ENCODE measurements around the gene RNF4. TPM values are rescaled to one million over a fixed set of nuclear protein-coding genes. Genes with fewer than 3 reads are reported as not detected.
"Not testable (repeated sequence)": the region's sequence is repeated elsewhere in the genome, so short reads cannot be mapped to it uniquely, and the experiment has no call there.

RNF4 gene
- total RNA-seq, 1 experiment from 2014 or later: 92.0 TPM

GRCh38 chr4:2428496-2429213 lies 40.3 kb upstream of the RNF4 start:
- Histone ChIP-seq H4K8ac (replicated peaks; ENCODE audit: insufficient read length, low read depth, low read length) (no peak overlapping the region), H3K14ac (ENCODE audit: insufficient read depth, low read length) (no peak overlapping the region; the same call in 1 of the 2 replicates), H4K20me1 (ENCODE audit: control insufficient read depth, insufficient read depth, insufficient read length) (no peaks in the 10 kb centered on the region), H2BK120ac (ENCODE audit: low read depth, low read length, poor library complexity, severe bottlenecking) (no peak overlapping the region), H2BK20ac (ENCODE audit: low read depth, low read length, poor library complexity, severe bottlenecking) (no peak overlapping the region), H2AK5ac (ENCODE audit: insufficient read length, low read length) (no peak overlapping the region), H2BK5ac (ENCODE audit: insufficient read length, low read length) (no peak overlapping the region), H3K18ac (ENCODE audit: insufficient read length, low read depth, low read length) (no peak overlapping the region), H4K91ac (ENCODE audit: insufficient read length, low read depth, low read length) (no peak overlapping the region), H3K4ac (ENCODE audit: low read depth, low read length) (no peak overlapping the region), H2BK15ac (ENCODE audit: low read depth, low read length) (no peak overlapping the region), H3K56ac (ENCODE audit: insufficient read length, low read depth, low read length) (no peak overlapping the region), H3K9me3 (ENCODE audit: control insufficient read depth, low read depth, low read length) (no peaks in the 10 kb centered on the region), H3K4me2 (ENCODE audit: insufficient read depth, insufficient read length, low read length) (no peak overlapping the region), H3K79me2 (ENCODE audit: insufficient read depth, low read length) (no peaks in the 10 kb centered on the region), H3K79me1 (ENCODE audit: insufficient read depth, low read depth, low read length, poor library complexity, severe bottlenecking) (no peaks in the 10 kb centered on the region), H3K27me3 (ENCODE audit: insufficient read depth, low read length) (no peaks in the 10 kb centered on the region), H3K23ac (ENCODE audit: insufficient read length, low read depth, low read length) (no peak overlapping the region), H3K23me2 (ENCODE audit: insufficient read length, low read depth, low read length, poor library complexity, severe bottlenecking) (no peaks in the 10 kb centered on the region), H4K5ac (ENCODE audit: insufficient read length, low read depth, low read length) (no peak overlapping the region), H3T11ph (ENCODE audit: low read length) (no peak overlapping the region), H3K4me1 (ENCODE audit: insufficient read depth, low read length) (no peaks in the 10 kb centered on the region), H3K27ac (ENCODE audit: insufficient read length, low read depth, low read length) (no peak overlapping the region), H3K9ac (ENCODE audit: extremely low read depth, insufficient read length, low read length) (no peak overlapping the region), H2AFZ (ENCODE audit: low read length) (no peak overlapping the region), H2BK12ac (ENCODE audit: insufficient read length, low read depth, low read length) (no peak overlapping the region)
- H3K27ac Mint-ChIP-seq: no peak overlapping the region; a peak in 1 of 7 replicates
- TF ChIP-seq CTCF (conservative IDR thresholded peaks at IDR 0.05): no peak
- no peaks in the 10 kb centered on the region; a peak in 1 of 5 replicates for H3K9me3 Mint-ChIP-seq
- H3K4me1 Mint-ChIP-seq: peaks cover 0 to 2% of the 10 kb centered on the region in 2 experiments; a peak in 2 of 4 replicates
- peaks cover 2% of the 10 kb centered on the region; the same call in 1 of the 2 replicates for H3K27me3 Mint-ChIP-seq (ENCODE audit: low read depth)
- no peaks in the 10 kb centered on the region for H3K36me3 Mint-ChIP-seq (ENCODE audit: insufficient read depth in 1 of 3, low read depth in 3 of 3)
- peak; percentile 25 for DNase-seq
- WGBS (ENCODE audit: extremely low coverage, insufficient read length, low lambda C conversion rate): no CpG with 5 or more reads among the region's 25 CpGs
- H3K4me3 Mint-ChIP-seq: no peak overlapping the region

GRCh38 chr4:2429945-2430757 lies 38.8 kb upstream of the RNF4 start:
- H2BK120ac ChIP-seq (ENCODE audit: low read depth, low read length, poor library complexity, severe bottlenecking); H3K9me3 Mint-ChIP-seq; H3K4me3 Mint-ChIP-seq; H3K36me3 Mint-ChIP-seq (ENCODE audit: insufficient read depth in 1 of 3, low read depth in 3 of 3); H2BK15ac ChIP-seq (ENCODE audit: low read depth, low read length); H4K91ac ChIP-seq (ENCODE audit: insufficient read length, low read depth, low read length); H3K9ac ChIP-seq (ENCODE audit: extremely low read depth, insufficient read length, low read length); H3K4ac ChIP-seq (ENCODE audit: low read depth, low read length); H3K56ac ChIP-seq (ENCODE audit: insufficient read length, low read depth, low read length); H3K79me1 ChIP-seq (ENCODE audit: insufficient read depth, low read depth, low read length, poor library complexity, severe bottlenecking); H3K27me3 Mint-ChIP-seq (ENCODE audit: low read depth); H2BK5ac ChIP-seq (ENCODE audit: insufficient read length, low read length); H4K5ac ChIP-seq (ENCODE audit: insufficient read length, low read depth, low read length); H3K79me2 ChIP-seq (ENCODE audit: insufficient read depth, low read length); H2AK5ac ChIP-seq (ENCODE audit: insufficient read length, low read length); H3K27ac Mint-ChIP-seq; H4K20me1 ChIP-seq (ENCODE audit: control insufficient read depth, insufficient read depth, insufficient read length); H3K27ac ChIP-seq (ENCODE audit: insufficient read length, low read depth, low read length); H3K27me3 ChIP-seq (ENCODE audit: insufficient read depth, low read length); H3K4me1 Mint-ChIP-seq; H4K8ac ChIP-seq (replicated peaks; ENCODE audit: insufficient read length, low read depth, low read length); H2BK20ac ChIP-seq (ENCODE audit: low read depth, low read length, poor library complexity, severe bottlenecking); H3K9me3 ChIP-seq (ENCODE audit: control insufficient read depth, low read depth, low read length); H3K23me2 ChIP-seq (ENCODE audit: insufficient read length, low read depth, low read length, poor library complexity, severe bottlenecking); H3K4me2 ChIP-seq (ENCODE audit: insufficient read depth, insufficient read length, low read length); H3K23ac ChIP-seq (ENCODE audit: insufficient read length, low read depth, low read length); H2BK12ac ChIP-seq (ENCODE audit: insufficient read length, low read depth, low read length); H2AFZ ChIP-seq (ENCODE audit: low read length); H3K14ac ChIP-seq (ENCODE audit: insufficient read depth, low read length); H3T11ph ChIP-seq (ENCODE audit: low read length); H3K4me1 ChIP-seq (ENCODE audit: insufficient read depth, low read length); H3K18ac ChIP-seq (ENCODE audit: insufficient read length, low read depth, low read length); DNase-seq: not testable (repeated sequence)
- WGBS (ENCODE audit: extremely low coverage, insufficient read length, low lambda C conversion rate): no CpG with 5 or more reads among the region's 49 CpGs
